ENCODE results near the gene SORCS2. TPM values are rescaled to one million over a fixed set of nuclear protein-coding genes. Genes with fewer than 3 reads are reported as not detected.
A peak's percentile ranks its signal among the peaks of the same experiment; 100 is the strongest.

The SORCS2 gene
- total and polyA plus RNA-seq, 2 of the 8 experiments (the other 6 are each of a cell fraction or from before 2014, with no cell fraction given), result 0.36 to 1.8 TPM

DNA sequence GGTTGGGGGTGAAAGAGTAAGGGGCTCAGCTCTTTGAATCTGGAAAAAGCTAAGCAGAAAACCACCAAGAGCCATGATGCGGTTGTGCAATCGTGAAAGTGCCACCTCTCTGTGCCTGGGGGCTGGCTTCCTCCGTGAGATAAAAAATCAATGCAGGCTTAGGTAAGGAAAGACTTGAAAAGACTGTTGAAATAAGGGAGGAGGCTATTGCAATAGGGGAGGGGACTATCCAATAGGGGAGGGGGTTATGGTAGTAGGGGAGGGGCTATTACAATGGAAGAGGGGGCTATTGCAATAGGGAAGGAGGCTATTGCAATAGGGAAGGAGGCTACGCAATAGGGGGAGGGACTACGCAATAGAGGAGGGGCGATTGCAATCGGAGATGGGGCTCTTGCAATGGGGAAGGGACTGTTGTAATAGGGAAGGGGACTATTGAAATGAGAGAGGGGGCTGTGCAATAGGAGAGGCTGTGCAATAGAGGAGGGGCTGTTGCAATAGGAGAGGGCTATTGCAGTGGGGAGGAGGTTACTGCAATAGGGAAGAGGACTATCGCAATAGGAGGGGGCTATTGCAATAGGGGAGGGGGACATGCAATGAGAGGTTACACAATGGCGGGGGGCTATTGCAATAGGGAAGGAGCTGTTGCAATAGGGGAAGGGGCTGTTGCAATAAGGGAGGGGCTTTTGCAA lies 404.7 kb downstream of the SORCS2 start:
- Histone ChIP-seq H4K91ac (replicated peaks; ENCODE audit: insufficient read length, low read length) (no peak overlapping the region), H3K9me3 (ENCODE audit: insufficient read depth in 2 of 2, low read depth in 1 of 2, low read length in 1 of 2) (no peaks in the 10 kb centered on the region), H2BK15ac (ENCODE audit: low read length) (no peak overlapping the region), H3K79me2 (ENCODE audit: control insufficient read depth in 1 of 2, insufficient read depth in 2 of 2, low read length in 2 of 2) (no peaks in the 10 kb centered on the region), H3K14ac (ENCODE audit: insufficient read length) (no peak overlapping the region), H3K4ac (replicated peaks; ENCODE audit: insufficient read length, low read depth, low read length) (no peak overlapping the region), H4K8ac (ENCODE audit: extremely low read depth, insufficient read depth, low read length) (no peak overlapping the region), H3K18ac (ENCODE audit: extremely low read depth, low read length) (peak overlapping the region; percentile 48; the same call in 1 of the 2 replicates), H2BK20ac (ENCODE audit: low read length) (no peak overlapping the region), H3K23me2 (ENCODE audit: low read depth, low read length) (no peaks in the 10 kb centered on the region), H4K20me1 (replicated peaks in 1 of 2; ENCODE audit: control insufficient read depth in 1 of 2, insufficient read depth in 2 of 2, low read length in 2 of 2) (no peaks in the 10 kb centered on the region), H2AFZ (ENCODE audit: low read length) (no peak overlapping the region), H3K4me2 (ENCODE audit: insufficient read depth in 1 of 2, low read depth in 2 of 2, low read length in 2 of 2) (no peak overlapping the region), H3K23ac (ENCODE audit: insufficient read length) (no peak overlapping the region), H2BK12ac (ENCODE audit: low read depth, low read length) (no peak overlapping the region), H3K4me1 (replicated peaks in 1 of 4; ENCODE audit: control insufficient read depth in 3 of 4, insufficient read depth in 4 of 4, low read length in 3 of 4) (peaks cover 0 to 5% (median 0%) of the 10 kb centered on the region in 4 experiments; a peak in 5 of 7 replicates), H3K27ac (ENCODE audit: low read depth, low read length) (no peak overlapping the region), H2BK120ac (replicated peaks; ENCODE audit: low read depth, low read length) (no peak overlapping the region), H3K9ac (replicated peaks in 1 of 4; ENCODE audit: extremely low read depth in 1 of 4, low read depth in 3 of 4, low read length in 3 of 4) (no peak overlapping the region), H3K56ac (replicated peaks; ENCODE audit: insufficient read length, low read depth, low read length) (no peak overlapping the region), H4K5ac (ENCODE audit: insufficient read length, low read depth, low read length) (no peak overlapping the region), H2BK5ac (ENCODE audit: low read depth, low read length) (no peak overlapping the region), H3K4me3 (ENCODE audit: extremely low read depth in 1 of 4, insufficient read depth in 2 of 4, low read depth in 3 of 4, low read length in 4 of 4) (no peak overlapping the region), H3K27me3 (replicated peaks in 1 of 4; ENCODE audit: control insufficient read depth in 3 of 4, extremely low read depth in 1 of 4, insufficient read depth in 3 of 4, low read length in 3 of 4) (no peaks in the 10 kb centered on the region), H2AK5ac (ENCODE audit: low read depth, low read length) (no peak overlapping the region), H3K79me1 (ENCODE audit: low read depth, low read length) (no peaks in the 10 kb centered on the region; the same call in 1 of the 2 replicates), H3K36me3 (ENCODE audit: control insufficient read depth in 2 of 4, insufficient read depth in 4 of 4, low read length in 3 of 4) (no peaks in the 10 kb centered on the region)
- POLR2A ChIA-PET (ENCODE audit: partially characterized antibody), result interaction anchor here (0.7 kb wide), 1 partner anchor 493 kb away, joined by 3 read pairs; no protein-coding TSS in a partner anchor
- FAIRE-seq (no peak), DNase-seq (ENCODE audit: low read depth in 1 of 2, low spot score in 2 of 2) (no peak)
- CTCF ChIA-PET (ENCODE audit: partially characterized antibody), result interaction anchor here (0.6 to 1.6 kb wide), 6 partner anchors 11 to 408 kb away, joined by 3 read pairs; no protein-coding TSS in a partner anchor
- WGBS, 2 experiments (ENCODE audit: extremely low coverage in 1 of 2, insufficient coverage in 1 of 2, insufficient read length in 1 of 2, insufficient replicate concordance in 2 of 2, low coverage in 1 of 2, low lambda C conversion rate in 2 of 2, missing lambda C conversion rate in 1 of 2), result 91% methylated on average over 5 of the region's 9 CpGs; no CpG with 5 or more reads in 1 of the 2 experiments
- no peak for TF ChIP-seq CHD2 (IDR thresholded peaks at IDR 0.05; ENCODE audit: low read length)
- peak; percentile 52; the same call in 1 of the 2 replicates for TF ChIP-seq BACH1 (IDR thresholded peaks at IDR 0.05; ENCODE audit: low read length)
- no peak for TF ChIP-seq ZNF274 (IDR thresholded peaks at IDR 0.05; ENCODE audit: borderline replicate concordance, extremely low read depth, low read length)
- TF ChIP-seq CEBPB (IDR thresholded peaks at IDR 0.05; ENCODE audit: low read depth, low read length), result peak; percentile 11; the same call in 1 of the 2 replicates
